Measurements from ENCODE around the gene DEFB115. TPM values are rescaled to one million over a fixed set of nuclear protein-coding genes. Genes with fewer than 3 reads are reported as not detected.

DEFB115 gene, protein sequence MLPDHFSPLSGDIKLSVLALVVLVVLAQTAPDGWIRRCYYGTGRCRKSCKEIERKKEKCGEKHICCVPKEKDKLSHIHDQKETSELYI
- total RNA-seq: not detected

DNA sequence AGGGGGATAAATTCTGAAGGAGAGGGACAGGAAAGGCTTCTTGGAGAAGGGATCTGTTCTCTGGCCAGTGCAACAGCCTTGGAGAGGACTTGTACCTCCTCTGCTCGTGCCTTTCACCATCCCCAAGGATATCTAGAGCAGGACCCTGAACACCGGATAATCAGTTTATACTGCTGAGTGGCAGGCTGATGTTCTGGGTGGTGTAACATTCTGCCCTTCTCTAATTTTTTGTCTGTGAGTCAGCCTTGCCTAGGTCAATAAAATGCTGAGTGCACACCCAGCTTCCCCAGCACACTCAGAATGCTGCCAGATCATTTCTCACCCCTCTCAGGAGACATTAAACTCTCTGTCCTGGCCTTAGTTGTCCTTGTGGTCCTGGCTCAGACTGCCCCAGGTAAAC is at the start of gene DEFB115:
Gene DEFB115, plus strand, starts transcription at position 301 of the 400 bp plus-strand sequence. Its CDS starts 0 bp downstream, at position 301.
- H3K27ac ChIP-seq: no peak within 1 kb of the TSS
- H3K4me3 ChIP-seq: no peak within 1 kb of the TSS
- no peaks in the 10 kb centered on the region for H3K27me3 ChIP-seq
- DNase-seq: no peak
- TF ChIP-seq, protein P1, sequence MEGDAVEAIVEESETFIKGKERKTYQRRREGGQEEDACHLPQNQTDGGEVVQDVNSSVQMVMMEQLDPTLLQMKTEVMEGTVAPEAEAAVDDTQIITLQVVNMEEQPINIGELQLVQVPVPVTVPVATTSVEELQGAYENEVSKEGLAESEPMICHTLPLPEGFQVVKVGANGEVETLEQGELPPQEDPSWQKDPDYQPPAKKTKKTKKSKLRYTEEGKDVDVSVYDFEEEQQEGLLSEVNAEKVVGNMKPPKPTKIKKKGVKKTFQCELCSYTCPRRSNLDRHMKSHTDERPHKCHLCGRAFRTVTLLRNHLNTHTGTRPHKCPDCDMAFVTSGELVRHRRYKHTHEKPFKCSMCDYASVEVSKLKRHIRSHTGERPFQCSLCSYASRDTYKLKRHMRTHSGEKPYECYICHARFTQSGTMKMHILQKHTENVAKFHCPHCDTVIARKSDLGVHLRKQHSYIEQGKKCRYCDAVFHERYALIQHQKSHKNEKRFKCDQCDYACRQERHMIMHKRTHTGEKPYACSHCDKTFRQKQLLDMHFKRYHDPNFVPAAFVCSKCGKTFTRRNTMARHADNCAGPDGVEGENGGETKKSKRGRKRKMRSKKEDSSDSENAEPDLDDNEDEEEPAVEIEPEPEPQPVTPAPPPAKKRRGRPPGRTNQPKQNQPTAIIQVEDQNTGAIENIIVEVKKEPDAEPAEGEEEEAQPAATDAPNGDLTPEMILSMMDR (IDR thresholded peaks at IDR 0.05): no peak
- TF ChIP-seq POLR2A (IDR thresholded peaks at IDR 0.05): no peak
- no peaks in the 10 kb centered on the region for H3K9me3 ChIP-seq
- H3K4me1 ChIP-seq: no peaks in the 10 kb centered on the region
- no peaks in the 10 kb centered on the region for H3K36me3 ChIP-seq

DNA sequence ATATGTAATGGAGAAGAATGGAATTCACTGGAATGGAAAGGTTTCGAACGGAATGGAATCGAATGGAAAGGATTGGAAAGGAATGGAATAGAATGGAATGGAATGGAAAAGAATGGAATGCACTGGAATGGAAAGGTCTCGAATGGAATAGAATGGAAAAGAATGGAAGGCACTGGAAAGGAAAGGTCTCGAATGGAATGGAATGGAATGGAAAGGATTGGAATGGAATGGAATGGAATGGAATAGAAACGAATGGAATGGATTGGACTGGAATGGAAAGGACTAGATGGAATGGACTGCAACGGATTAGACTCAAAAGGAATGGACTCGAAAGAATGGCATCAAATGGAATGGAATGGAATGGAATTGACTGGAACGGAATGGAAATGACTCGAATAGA is 20.5 kb upstream of the DEFB115 start:
- no peak overlapping the region for H3K4me3 ChIP-seq
- no peak for TF ChIP-seq POLR2A (IDR thresholded peaks at IDR 0.05)
- TF ChIP-seq, protein P1 (IDR thresholded peaks at IDR 0.05): no peak
- H3K36me3 ChIP-seq: no peaks in the 10 kb centered on the region
- no peak overlapping the region for H3K27ac ChIP-seq
- H3K27me3 ChIP-seq: no peaks in the 10 kb centered on the region
- DNase-seq: no peak
- no peaks in the 10 kb centered on the region for H3K4me1 ChIP-seq
- H3K9me3 ChIP-seq: peaks cover 0 to 65% (median 0%) of the 10 kb centered on the region in 4 donors

DNA sequence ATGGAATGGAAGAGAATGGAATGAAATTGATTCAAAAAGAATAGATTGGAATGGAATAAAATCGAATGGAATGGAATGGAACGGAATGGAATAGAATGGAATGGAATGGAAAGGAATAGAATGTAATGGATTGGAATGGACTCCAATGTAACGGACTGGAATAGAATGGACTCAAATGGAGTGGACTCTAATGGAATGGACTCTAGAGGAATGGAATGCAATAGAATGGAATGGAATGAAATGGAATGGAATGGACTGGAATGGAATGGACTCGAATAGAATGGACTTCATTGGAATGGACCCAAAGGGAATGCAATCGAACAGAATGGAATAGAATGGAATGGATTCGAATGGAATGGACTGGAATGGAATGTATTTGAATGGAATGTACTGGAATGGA is 19.7 kb upstream of the DEFB115 start:
- no peak for TF ChIP-seq POLR2A (IDR thresholded peaks at IDR 0.05)
- peaks cover 0 to 69% (median 0%) of the 10 kb centered on the region in 4 donors for H3K9me3 ChIP-seq

DNA sequence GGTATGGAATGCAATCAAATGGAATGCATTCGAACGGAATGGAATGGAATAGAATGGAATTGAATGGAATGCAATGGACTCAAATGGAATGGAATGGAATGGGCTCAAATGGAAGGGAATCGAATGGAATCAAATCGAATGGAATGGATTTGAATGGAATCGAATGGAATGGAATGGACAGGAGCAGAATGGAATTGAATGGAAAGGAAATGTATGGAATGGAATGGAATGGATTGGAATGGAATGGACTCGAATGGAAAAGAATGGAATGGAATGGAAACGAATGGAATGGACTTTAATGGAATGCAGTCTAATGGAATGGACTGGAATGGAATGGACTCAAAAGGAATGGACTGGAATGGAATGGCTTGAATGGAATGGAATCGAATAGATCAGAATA is 18.3 kb upstream of the DEFB115 start:
- TF ChIP-seq, protein P1 (IDR thresholded peaks at IDR 0.05): no peak
- no peak for TF ChIP-seq POLR2A (IDR thresholded peaks at IDR 0.05)
- Histone ChIP-seq H3K36me3 (no peaks in the 10 kb centered on the region), H3K4me1 (no peaks in the 10 kb centered on the region), H3K9me3 (peaks cover 0 to 74% (median 0%) of the 10 kb centered on the region in 4 donors), H3K27ac (no peak overlapping the region), H3K4me3 (no peak overlapping the region), H3K27me3 (no peaks in the 10 kb centered on the region)
- DNase-seq: no peak

More for the DNA sequence above, 19.7 kb upstream of the DEFB115 start:
- DNase-seq: no peak
- H3K27me3 ChIP-seq: no peaks in the 10 kb centered on the region
- no peaks in the 10 kb centered on the region for H3K4me1 ChIP-seq
- H3K4me3 ChIP-seq: no peak overlapping the region
- H3K27ac ChIP-seq: no peak overlapping the region
- H3K36me3 ChIP-seq: no peaks in the 10 kb centered on the region

DNA sequence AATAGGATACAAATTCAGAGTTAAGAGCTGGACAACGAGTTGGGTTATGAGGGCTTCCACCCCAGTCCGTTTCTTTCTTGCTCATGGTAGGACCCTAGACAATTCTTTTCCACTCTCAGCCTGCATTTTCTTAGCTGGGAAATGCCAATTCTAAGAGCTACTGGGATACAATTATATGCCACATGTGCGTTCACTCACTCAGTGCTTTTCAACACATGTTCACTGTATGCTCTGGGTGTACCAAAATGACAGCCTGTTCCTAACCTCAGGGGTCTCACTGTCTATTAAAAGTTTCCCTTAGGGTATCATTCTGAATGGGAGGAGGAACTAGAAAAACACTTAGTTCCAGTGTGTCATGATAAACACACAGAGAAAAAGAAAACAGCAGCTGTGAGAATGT is 505 bp upstream of the DEFB115 start:
- no peaks in the 10 kb centered on the region for H3K9me3 ChIP-seq
- TF ChIP-seq, protein P1 (IDR thresholded peaks at IDR 0.05): no peak
- TF ChIP-seq POLR2A (IDR thresholded peaks at IDR 0.05): no peak
- H3K4me3 ChIP-seq: no peak overlapping the region
- H3K4me1 ChIP-seq: no peaks in the 10 kb centered on the region
- H3K27ac ChIP-seq: no peak overlapping the region
- no peaks in the 10 kb centered on the region for H3K27me3 ChIP-seq
- H3K36me3 ChIP-seq: no peaks in the 10 kb centered on the region
- DNase-seq: no peak

DNA sequence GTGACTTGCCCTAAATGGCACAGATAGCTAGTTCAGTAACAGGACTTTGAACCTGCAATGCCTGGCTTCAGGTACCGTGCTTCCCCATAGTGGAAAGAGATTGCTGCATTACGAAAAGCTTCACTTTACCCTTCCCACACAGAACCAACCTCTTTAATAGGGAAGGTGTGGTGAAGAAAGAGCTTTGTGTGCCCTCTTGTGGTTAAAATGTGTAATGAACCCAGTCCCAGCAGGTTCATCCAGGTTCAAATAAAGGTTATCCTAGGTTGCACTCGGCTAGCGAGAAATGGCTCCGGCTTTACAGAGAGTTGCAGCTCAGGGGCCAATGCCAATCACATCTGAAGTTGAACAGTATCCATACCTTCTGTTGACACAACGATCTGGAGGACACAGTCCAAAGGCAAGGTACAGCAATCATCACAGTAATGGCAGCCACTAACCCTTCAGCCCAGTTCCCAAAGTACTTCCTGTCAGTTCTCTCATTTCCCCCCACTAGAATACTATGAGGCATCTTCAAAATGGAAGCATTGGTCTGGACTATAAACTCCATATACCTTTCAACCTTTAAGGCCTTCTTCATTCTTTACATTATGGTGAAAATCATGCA is 3.0 kb downstream of the DEFB115 start:
- H3K4me3 ChIP-seq: no peak overlapping the region
- no peaks in the 10 kb centered on the region for H3K4me1 ChIP-seq
- no peaks in the 10 kb centered on the region for H3K36me3 ChIP-seq
- no peak overlapping the region for H3K27ac ChIP-seq
- H3K9me3 ChIP-seq: no peaks in the 10 kb centered on the region
- H3K27me3 ChIP-seq: no peaks in the 10 kb centered on the region
- TF ChIP-seq, protein P1 (IDR thresholded peaks at IDR 0.05): peak in 1 of 6 experiments; percentile 18
- TF ChIP-seq POLR2A (IDR thresholded peaks at IDR 0.05): no peak
- no peak for DNase-seq
